Vagina (tissue), 2 donors: ENCODE measurements around the gene CERS2.

ENCODE experiments used
- CTCF ChIP-seq, 3 experiments: fragments of 450-650 bp in 2 of 3; fragments of 200-600 bp in 1 of 3; sonication (generic) in 1 of 3; IDR thresholded peaks; one replicate each; pipeline ENCODE4 v1.5.1; 2017 to 2019; ENCODE audit warnings: antibody characterized with exemption in 3 of 3, mild to moderate bottlenecking in 2 of 3, moderate library complexity in 2 of 3
- POLR2A ChIP-seq, 2 donors: fragments of 450-650 bp; IDR thresholded peaks; one replicate each; pipeline ENCODE4 v1.6.1; 2017; ENCODE audit warnings: antibody characterized with exemption in 2 of 2, mild to moderate bottlenecking in 2 of 2, moderate library complexity in 2 of 2

GRCh38 chr1:150995460-150995859 is 20.8 kb upstream of the CERS2 start:
- TF ChIP-seq CTCF (IDR thresholded peaks at IDR 0.05) (no peak), POLR2A (IDR thresholded peaks at IDR 0.05) (no peak)
